Hypothalamus (tissue), 51 donors: ENCODE data around the gene GATC.

Source experiments
- DNase-seq, 51 donors: peaks; one replicate each; lab custom pipeline; 2025; lab: John Stamatoyannopoulos, UW

Gene GATC, protein sequence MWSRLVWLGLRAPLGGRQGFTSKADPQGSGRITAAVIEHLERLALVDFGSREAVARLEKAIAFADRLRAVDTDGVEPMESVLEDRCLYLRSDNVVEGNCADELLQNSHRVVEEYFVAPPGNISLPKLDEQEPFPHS

DNA sequence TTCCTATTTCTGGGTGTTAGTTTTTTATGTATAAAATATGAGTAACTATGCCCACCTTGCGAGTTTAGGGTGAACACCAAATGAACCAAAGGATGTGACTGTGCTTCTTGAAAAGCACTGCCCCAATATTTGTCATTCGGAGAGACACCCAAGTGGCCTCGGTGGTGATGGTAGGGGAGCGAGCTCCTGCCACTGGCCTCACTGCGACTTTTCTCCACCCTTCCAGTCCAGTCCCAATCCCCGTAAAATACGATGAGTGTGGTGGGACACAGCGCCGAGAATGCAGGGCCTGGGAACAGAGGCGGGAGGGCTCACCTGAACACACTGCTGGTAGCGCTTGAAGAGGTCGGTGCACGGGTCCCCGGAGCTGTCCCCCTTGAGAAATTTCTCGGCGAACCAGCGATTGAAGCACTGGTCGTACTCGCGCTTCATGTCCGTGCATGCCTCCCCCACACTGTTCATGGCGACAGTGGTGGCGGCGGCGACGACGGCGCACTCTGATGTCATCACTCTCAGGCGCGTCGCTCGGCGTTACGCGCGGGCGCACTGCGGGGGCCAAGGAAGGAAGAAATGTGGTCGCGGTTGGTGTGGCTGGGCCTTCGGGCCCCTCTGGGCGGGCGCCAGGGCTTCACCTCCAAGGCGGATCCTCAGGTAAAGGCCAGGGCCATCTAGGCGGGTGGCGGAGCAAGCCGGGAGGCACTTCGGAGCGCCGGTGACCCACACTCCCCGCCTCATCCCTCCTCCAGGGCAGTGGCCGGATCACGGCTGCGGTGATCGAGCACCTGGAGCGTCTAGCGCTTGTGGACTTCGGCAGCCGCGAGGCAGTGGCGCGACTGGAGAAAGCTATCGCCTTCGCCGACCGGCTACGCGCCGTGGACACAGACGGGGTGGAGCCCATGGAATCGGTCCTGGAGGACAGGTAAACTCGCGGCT lies at the start of gene GATC, which contains the start of gene TRIAP1:
TSS of gene GATC (plus strand) at position 534 of the 933 bp plus-strand sequence. CDS start at position 571, 37 bp downstream.
TSS of gene TRIAP1 (minus strand) at position 474 of the 933 bp plus-strand sequence. CDS start at position 462, 12 bp downstream.
- DNase-seq, result peak; percentile 11 to 90 (median 74)

DNA sequence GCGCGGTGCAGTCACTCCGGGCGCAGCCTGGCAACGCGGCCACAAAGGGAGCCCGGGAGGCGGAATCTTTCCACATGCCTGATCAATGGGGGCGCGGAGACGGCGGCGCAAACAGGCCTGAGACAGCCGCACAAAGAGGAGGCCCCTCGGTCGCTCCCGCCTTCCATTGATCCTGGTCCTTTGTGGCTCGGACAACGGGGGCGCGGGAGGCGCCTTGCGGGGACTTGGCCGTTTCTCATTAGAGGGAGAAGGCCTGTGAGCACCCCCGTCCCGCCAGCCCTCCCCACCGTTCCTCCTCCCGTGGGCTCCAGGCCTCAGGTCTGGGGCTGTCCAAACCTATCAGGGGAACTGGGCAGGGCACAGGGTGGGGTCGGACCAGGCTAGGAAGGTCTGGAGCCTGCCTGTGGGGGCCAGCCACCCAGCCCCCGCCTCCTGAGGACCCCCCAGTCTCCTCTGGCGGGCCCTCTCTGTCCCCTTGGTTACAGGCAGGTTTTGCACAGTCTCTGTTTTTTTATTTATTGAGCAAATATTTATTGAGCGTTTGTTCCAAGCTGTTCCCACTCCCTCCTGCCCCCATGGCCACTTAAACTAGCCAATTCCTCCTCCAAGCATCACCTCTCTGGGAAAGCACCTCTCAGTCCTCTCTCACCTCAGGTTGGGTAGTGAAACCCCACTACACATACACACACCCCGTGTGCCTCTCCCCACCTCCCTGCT lies 48.3 kb upstream of the GATC start:
- DNase-seq, result peak in 27 of 51 donors; percentile 2 to 60 (median 33)

DNA sequence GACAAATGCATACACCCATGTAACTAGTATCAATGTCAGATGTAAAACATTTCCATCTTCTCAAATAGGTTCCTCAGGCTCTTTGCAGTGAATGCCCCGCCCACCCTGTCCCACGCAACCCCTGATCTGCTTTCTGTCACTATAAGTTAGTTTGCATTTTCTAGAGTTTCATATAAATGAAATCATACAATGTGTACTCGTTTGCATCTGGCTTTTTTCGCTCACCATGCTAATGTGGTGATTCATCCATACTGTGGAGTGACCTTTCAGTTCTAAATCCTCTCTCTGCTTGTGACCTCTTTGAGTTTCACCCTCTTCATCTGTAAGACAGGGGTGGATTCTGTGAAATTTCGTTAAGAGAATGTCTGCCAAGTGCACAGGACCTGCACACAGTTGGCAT lies 46.7 kb upstream of the GATC start:
- no peak for DNase-seq

DNA sequence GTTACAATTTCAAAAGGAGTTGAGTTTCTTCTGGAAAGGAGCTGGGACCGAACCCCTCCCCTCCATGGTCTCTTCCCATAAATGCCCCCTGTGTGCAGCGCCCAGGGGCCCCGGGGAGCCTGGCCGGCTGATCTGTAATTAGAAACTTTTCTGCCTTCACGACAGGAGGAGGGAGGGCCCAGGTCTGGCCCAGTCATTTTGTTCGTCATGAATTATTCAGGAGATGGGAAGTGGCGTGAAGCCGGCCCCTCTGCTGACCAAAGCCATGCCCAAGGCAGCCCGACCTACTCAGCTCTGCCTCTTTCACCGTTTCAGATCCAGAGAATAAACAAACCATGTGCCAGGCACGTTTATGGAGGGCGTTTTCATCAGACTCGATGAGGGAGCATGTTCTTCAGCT lies 44.0 kb upstream of the GATC start:
- DNase-seq, result peak in 21 of 51 donors; percentile 1 to 32 (median 9)

DNA sequence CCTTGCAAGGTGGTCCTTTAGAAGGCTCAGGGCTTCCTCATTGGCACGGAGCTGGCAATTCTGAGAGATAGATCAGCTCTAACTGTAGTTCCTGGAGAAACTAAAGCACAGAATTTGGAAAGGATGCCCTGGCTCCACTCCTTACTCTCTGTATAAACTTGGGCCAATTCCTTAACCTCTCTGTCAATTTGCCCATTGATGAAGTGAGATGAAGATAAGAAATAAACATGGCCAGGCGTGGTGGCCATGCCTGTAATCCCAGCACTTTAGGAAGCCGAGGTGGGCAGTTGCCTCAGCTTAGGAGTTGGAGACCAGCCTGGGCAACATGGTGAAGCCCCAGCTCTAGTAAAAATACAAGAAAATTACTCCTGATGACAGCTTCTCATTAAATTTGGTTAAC lies 42.4 kb upstream of the GATC start:
- no peak for DNase-seq

DNA sequence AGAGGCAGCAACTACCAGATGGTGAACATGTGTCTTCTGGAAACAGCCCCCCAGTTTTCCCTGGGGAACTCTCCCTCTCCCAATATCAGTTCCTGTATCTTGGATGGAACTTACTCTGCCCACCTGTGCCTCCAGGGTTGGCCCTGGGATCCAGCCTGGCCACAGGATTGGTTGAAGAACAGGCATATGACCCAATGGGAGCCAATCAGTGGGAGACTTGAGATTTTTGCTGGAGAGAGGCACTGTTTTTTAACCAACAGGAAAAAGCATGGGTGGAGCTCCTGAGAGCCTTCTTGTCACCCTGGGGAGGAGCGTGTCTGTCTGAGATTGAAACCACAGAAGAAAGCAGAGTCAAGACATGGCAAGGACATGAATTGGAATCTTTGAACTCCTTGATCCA lies 42.0 kb upstream of the GATC start:
- no peak for DNase-seq

DNA sequence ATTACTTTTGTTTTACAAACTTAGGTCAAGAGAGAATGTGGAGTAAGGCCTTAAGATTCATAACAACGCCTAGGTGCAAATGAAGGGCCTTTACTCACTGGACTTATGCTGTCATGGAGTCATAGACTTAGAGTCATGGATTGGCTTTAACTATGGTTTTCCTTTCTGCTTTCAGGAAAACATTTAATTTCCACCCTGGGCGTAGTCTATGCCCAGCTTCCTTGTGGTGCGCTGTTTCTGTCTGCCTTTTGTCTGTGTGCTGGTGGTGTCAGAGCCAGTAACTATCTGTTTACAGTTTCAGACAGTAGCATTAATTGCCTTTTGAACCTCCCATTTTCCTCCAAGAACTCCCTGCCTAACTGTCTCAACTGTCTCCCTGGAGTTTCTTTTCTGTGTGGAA lies 40.2 kb upstream of the GATC start:
- DNase-seq, result no peak

DNA sequence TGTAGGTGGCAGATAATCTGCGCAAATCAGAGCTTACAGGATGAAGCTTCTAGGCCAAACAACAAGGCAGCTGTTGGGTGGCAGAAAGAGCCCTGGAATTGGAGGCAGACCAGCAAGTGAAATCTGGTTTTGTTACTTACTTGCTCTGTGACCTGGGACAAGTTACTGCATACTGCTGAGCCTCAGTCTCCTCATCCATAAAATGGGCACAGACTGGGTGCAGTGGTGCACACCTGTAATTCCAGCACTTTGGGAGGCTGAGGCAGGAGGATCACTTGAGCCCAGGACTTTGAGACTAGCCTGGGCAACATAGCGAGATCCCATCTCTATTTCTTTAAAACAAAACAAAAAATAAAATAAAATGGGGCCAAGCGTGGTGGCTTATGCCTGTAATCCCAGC lies 39.7 kb upstream of the GATC start:
- DNase-seq, result no peak

DNA sequence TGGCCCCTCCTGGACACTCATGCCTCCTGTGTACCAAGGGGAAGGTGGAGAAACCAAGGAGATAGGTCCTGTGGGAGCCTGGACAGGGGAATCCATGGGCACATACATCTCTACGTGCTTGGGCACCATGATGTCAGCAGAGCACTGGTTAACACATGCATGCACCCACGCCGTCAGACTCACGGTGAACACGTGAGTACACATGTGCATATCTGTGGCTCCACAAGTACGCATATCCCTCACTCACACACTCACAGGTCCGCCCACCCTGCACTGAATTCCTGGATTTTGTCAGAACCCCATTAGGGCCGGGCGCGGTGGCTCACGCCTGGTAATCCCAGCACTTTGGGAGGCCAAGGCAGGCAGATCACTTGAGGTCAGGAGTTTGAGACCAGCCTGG lies 37.5 kb upstream of the GATC start:
- no peak for DNase-seq

DNA sequence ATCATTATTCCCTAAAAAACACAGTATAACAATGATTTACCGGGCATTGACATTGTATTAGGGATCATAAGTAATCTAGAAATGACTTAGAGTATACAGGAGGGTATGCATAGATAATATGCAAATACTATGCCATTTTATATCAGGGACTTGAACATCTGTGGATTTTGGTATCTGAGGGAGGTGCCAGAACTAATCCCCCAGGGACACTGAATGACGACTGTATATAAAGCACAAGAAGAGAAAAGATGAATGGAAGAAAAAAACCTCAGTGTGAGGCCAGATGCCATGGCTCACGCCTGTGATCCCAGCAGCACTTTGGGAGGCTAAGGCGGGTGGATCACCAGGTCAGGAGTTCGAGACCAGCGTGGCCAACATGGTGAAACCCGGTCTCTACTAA lies 33.8 kb upstream of the GATC start:
- DNase-seq, result no peak

DNA sequence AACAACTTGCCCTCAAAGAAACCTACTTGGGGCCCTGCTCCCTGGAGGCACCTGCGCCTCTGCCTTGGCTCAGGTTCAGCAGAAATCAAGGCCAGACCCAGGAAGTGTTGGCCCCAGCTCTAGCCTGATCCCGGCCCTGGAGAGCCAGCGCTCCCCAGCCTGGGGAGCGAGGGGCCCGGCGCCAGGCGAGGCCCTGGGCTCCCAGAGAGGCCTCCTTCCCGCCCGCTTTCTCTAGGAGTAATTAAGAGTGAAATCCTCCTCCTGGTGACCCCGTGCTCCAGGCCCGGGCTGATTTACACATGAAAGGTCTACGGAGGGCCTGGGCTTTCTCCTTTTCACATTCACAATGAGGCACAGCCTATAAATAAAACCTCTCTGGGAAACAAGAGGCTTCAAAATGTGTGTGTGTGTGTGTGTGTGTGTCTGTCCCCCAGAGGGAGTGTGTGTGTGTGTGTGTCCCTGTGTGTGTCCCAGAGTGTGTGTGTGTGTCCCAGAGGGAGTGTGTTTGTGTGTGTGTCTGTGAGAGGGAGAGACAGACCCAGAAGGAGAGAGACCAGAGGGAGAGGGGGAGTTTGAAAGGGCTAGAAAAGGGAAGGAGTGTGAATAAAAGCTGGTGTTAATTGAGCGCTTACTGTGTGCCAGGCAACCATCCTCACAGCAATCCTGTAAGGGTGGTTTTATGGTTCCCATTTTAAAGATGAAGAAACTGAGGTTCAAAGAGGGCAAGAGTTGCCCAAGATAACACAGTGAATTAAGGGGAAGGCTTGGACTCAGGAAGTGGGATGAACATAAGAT lies 32.1 kb upstream of the GATC start:
- peak in 32 of 51 donors; percentile 3 to 66 (median 26) for DNase-seq

DNA sequence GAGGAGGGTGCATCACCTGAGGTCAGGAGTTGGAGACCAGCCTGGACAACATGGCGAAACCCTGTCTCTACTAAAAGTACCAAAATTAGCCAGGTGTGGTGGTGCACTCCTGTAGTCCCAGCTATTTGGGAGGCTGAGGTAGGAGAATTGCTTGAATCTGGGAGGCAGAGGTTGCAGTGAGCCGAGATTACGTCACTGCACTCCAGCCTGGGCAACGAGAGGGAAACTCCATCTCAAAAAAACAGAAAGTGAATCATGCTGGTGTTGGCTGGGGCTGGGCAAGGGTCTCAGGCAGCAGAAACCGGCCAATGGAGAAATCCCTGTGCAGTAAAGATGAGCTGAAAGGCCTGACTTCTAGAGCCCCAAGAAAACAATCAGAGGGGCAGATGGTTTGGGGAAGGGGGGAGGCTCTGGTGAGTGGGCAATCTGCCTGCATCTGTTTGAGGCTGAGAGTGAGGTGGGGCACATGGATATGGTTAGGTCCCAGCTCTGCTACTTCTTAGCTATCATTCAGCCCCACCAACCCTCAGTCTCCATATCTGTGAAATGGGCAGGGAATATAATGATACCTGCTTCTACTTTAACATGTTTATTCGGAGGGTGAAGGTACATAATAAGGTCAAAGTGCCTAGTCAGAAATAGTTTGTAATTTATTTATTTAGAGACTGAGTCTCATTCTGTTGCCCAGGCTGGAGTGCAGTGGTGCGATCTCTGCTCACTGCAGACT lies 29.6 kb upstream of the GATC start:
- no peak for DNase-seq

DNA sequence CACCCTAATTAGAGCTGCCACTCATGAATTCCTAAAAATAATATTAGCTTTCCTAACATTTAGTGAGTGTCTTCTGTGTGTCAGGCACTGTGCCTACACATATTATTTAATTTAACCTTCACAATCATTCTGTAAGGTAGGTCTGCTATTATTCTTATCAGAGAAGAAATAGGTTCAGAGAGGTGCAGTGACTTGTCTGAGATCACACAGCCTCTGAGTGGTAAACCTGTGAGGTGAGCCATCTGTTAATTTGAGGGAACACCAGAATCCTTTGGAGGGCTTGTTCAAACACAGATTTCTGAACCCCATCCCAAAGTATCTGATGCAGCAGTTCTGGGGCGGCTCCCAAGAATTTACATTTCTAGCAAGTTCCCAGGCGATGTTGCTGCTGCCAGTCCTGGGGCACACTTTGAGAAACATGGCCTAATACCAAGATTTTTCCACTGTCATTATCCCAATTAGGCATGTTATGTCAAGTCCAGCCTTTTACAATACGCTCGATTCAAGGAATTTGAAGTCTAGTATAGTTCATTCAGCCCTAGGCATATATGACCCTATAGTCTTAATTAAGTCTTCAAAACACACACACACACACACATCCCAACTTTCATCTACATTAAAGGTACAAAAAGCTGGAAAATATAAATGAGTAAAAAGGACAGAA lies 28.2 kb upstream of the GATC start:
- DNase-seq, result no peak

DNA sequence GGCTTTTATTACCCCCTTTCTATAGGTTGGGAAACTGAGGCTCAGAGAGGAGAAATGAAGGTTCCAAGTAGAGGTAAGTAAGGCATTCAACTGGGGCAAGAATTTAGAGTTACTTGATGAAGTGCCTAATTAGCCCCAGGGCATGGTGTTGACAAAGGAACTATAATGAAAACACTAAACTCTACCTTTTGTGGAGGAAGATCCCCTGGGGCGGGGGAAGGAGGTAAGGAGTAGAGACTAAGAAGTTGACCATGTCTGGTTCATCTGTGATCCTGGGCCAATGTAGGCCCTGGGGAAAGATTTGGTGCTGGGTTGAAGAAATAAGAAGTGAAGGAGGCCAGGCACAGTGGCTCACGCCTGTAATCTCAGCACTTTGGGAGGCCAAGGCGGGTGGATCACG lies 24.5 kb upstream of the GATC start:
- no peak for DNase-seq

DNA sequence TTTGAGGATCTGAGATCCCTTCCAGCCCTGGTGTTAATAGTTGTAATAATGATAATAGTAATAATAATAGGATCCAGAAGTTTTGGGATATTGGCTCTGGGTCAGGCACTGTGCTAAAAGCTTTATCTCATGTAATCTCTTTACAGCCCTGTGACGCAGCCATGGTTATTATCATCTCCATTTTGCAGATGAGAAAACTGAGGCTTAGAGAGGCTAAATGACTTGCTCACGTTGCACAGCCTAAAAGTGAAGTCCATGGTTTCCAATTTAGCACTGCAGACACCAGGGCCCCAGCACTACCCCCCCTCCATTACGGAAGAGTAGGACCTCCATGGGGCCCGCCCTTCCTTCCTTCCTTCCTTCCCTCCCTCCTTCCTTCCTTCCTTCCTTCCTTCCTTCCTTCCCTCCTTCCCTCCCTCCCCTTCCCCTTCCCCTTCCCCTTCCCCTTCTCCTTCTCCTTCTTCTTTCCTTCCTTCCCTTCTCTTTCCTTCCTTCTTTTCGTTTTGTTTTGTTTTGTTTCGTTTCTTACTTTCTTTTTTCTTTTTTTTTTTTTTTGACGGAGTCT lies 23.3 kb upstream of the GATC start:
- DNase-seq, result no peak

DNA sequence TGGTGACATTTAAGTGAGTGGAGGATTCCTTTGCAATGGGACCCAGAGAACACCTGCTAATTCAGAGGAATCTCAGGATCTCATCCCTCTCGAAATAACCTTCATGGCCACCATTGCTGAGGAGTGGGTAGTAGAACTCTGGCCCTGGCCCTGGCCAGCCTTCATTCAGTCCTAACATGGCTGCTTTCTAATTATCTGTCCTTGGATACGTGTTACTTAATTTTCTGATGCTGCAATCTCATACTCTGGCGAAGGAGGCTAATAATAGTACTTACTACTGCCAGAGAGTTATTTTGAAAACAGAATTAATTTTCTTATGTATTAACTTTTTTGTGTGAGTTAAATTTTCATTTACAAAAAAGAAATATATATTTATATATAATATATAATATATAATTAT lies 20.4 kb upstream of the GATC start:
- no peak for DNase-seq

DNA sequence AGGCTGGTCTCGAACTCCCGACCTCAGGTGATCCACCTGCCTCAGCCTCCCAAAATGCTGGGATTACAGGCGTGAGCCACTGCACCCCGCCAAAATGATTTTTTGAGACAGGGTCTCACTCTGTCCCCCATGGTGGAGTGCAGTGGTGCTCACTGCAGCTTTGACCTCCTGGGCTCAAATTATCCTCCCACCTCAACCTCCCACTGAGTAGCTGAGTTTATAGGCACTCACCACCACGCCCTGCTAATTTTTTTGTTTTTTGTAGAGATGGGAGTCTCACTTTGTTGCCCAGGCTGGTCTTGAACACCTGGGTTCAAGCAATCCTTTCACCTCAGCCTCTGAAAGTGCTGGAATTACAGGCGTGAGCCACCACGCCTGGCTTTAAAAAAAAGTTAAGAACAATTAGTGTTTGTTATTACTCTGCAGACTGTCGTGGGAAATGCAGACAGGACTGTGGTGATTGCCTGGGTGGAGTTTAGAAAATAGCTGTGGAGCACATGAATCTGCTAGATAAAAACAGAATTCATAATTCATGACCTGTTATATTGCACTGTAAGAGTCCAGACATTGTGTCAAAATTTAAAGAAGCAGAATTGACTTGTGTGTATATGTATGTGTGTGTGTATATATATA lies 17.5 kb upstream of the GATC start:
- DNase-seq, result no peak

DNA sequence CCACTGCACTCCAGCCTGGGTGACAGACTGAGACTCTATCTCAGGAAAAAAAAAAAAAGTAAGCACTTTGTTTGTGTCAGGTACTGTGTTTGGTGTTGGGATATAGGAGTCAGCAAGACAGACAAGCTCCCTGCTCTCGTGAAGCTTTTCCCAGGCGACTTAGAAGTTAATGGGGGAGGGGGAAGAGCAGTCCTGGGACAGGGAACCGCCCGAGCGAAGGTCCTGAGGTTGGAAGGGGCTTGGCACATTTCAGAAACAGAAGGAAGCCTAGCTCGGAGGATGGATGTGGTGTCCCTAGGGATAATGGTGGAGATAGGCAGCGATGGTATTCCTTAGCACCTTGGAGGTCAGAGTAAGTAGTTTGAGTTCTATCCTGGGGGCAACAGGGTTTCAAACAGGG lies 16.9 kb upstream of the GATC start:
- DNase-seq, result no peak
